SK-N-SH (cell line): Measurements from ENCODE around the gene FBXW8.

Experiments used
- EP300 ChIP-seq, 2 experiments: IDR thresholded peaks; 2 replicates each; pipeline versions ENCODE4 v1.4.0 to v1.6.1; 2012; ENCODE audit warnings: borderline replicate concordance in 1 of 2, low read depth in 1 of 2, low read length in 1 of 2
- EZH2phosphoT487 ChIP-seq: fragments of 200-600 bp; sonication (generic); IDR thresholded peaks from 2 replicates; pipeline ENCODE4 v1.6.1; 2017; ENCODE audit warnings: low read depth, mixed run types, mild to moderate bottlenecking, antibody characterized with exemption, moderate library complexity, borderline replicate concordance
- MXI1 ChIP-seq: IDR thresholded peaks from 2 replicates; pipeline ENCODE4 v1.6.1; 2012; ENCODE audit warnings: mild to moderate bottlenecking, low read depth, low read length, improper control_type of control experiment
- RFX5 ChIP-seq: IDR thresholded peaks from 2 replicates; pipeline ENCODE4 v1.6.1; 2012; ENCODE audit warnings: mild to moderate bottlenecking, improper control_type of control experiment, low read length
- TF ChIP-seq, protein P1 (sequence below): fragments of 200-600 bp; sonication (generic); IDR thresholded peaks from 2 replicates; pipeline ENCODE4 v1.6.1; 2017; ENCODE audit warnings: antibody characterized with exemption, mild to moderate bottlenecking, moderate library complexity

DNA sequence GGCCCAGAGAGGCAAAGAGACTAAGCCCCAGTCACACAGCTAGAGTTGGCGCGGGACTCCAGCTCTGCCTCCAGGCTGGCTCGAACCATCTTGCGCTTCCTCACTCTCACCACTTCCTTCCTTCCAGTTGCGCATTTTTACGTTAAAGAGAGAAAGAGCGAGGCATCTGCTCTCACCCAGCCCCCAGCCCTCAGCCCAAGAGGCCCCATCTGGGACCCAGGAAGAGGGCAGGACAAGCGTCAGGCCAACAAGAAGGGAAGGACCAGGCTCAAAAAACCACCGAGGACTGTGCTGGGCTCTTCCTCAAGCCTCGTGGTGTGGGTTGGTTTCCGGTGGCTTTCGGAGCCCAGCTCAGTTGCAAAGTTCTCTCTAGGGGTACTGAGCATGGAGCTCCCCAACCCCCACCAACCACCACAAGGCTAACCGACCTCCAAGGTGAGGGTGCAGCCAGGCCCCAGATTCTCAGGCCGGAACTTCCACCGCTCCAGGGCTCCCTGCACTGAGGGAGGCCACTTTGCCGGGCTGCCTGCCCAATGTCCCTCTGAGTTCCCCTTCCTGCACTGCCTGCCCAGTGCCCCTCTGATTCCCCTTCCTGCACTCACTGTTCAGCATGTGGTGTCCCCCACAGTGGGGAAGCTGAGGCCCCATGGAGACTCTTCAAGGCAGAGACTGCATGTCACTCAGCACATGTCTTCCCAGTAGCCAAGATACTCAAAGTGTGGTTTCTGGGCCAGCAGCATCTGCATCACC, 152.6 kb downstream of the FBXW8 start:
- TF ChIP-seq MXI1 = no peak
- TF ChIP-seq, protein P1, sequence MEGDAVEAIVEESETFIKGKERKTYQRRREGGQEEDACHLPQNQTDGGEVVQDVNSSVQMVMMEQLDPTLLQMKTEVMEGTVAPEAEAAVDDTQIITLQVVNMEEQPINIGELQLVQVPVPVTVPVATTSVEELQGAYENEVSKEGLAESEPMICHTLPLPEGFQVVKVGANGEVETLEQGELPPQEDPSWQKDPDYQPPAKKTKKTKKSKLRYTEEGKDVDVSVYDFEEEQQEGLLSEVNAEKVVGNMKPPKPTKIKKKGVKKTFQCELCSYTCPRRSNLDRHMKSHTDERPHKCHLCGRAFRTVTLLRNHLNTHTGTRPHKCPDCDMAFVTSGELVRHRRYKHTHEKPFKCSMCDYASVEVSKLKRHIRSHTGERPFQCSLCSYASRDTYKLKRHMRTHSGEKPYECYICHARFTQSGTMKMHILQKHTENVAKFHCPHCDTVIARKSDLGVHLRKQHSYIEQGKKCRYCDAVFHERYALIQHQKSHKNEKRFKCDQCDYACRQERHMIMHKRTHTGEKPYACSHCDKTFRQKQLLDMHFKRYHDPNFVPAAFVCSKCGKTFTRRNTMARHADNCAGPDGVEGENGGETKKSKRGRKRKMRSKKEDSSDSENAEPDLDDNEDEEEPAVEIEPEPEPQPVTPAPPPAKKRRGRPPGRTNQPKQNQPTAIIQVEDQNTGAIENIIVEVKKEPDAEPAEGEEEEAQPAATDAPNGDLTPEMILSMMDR = no peak
- no peak for TF ChIP-seq EZH2phosphoT487
- no peak for TF ChIP-seq EP300 (IDR thresholded peaks at IDR 0.05; ENCODE audit: borderline replicate concordance in 1 of 2, low read depth in 1 of 2, low read length in 1 of 2)
- no peak for TF ChIP-seq RFX5
